HG02943 (cell line): ENCODE results near the gene GABRA4.

Experiments used
- ATAC-seq: cut with Tn5 transposase; IDR thresholded peaks from one replicate; pipeline ENCODE4 v1.9.1; 2021; ENCODE audit warnings: mild to moderate bottlenecking, low read depth, moderate library complexity; ENCODE audit not compliant: unreplicated experiment

The GABRA4 gene

GRCh38 chr4:46993075-46994006, at the start of gene GABRA4:
TSS of gene GABRA4 (minus strand) at chr4:46993581. CDS start at chr4:46993424, 157 bp downstream.
- ATAC-seq, result no peak

GRCh38 chr4:47040828-47041227, 47.4 kb upstream of the GABRA4 start:
- no peak for ATAC-seq

GRCh38 chr4:47038263-47038662, 44.9 kb upstream of the GABRA4 start:
- ATAC-seq, result no peak

- ATAC-seq, result peak; percentile 95
Observed at GRCh38 chr4:47032405-47033106, 39.2 kb upstream of the GABRA4 start.

- ATAC-seq, result peak; percentile 23
Observed at GRCh38 chr4:47031751-47032404, 38.5 kb upstream of the GABRA4 start.

- no peak for ATAC-seq
Observed at GRCh38 chr4:47031011-47031678, 37.8 kb upstream of the GABRA4 start, which contains the start of gene GABRB1. TSS of gene GABRB1 (plus strand) at chr4:47031567.

- no peak for ATAC-seq
Observed at GRCh38 chr4:47017494-47017893, 24.1 kb upstream of the GABRA4 start.

- no peak for ATAC-seq
Observed at GRCh38 chr4:47017081-47017480, 23.7 kb upstream of the GABRA4 start.

GRCh38 chr4:47013373-47013772, 20.0 kb upstream of the GABRA4 start:
- ATAC-seq, result no peak

- ATAC-seq, result no peak
Observed at GRCh38 chr4:47012676-47013075, 19.3 kb upstream of the GABRA4 start.

- peak; percentile 86 for ATAC-seq
Observed at GRCh38 chr4:47010912-47011446, 17.6 kb upstream of the GABRA4 start.

GRCh38 chr4:47010347-47010911, 17.0 kb upstream of the GABRA4 start:
- peak; percentile 14 for ATAC-seq

- ATAC-seq, result no peak
Observed at GRCh38 chr4:47002580-47002979, 9.2 kb upstream of the GABRA4 start.

GRCh38 chr4:47000406-47000805, 7.0 kb upstream of the GABRA4 start:
- no peak for ATAC-seq

- ATAC-seq, result no peak
Observed at GRCh38 chr4:46999566-46999965, 6.2 kb upstream of the GABRA4 start.

GRCh38 chr4:46994007-46994405, 625 bp upstream of the GABRA4 start:
- ATAC-seq, result no peak

GRCh38 chr4:46992338-46992737, 1.0 kb downstream of the GABRA4 start:
- no peak for ATAC-seq

GRCh38 chr4:46986922-46987638, 6.3 kb downstream of the GABRA4 start:
- ATAC-seq, result no peak

- no peak for ATAC-seq
Observed at GRCh38 chr4:46984781-46985180, 8.6 kb downstream of the GABRA4 start.
